Measurements from ENCODE around the gene IGSF9B. TPM values are rescaled to one million over a fixed set of nuclear protein-coding genes. Genes with fewer than 3 reads are reported as not detected.

The IGSF9B gene
- total RNA-seq, 1 experiment from 2014 or later = 2.2 TPM

DNA sequence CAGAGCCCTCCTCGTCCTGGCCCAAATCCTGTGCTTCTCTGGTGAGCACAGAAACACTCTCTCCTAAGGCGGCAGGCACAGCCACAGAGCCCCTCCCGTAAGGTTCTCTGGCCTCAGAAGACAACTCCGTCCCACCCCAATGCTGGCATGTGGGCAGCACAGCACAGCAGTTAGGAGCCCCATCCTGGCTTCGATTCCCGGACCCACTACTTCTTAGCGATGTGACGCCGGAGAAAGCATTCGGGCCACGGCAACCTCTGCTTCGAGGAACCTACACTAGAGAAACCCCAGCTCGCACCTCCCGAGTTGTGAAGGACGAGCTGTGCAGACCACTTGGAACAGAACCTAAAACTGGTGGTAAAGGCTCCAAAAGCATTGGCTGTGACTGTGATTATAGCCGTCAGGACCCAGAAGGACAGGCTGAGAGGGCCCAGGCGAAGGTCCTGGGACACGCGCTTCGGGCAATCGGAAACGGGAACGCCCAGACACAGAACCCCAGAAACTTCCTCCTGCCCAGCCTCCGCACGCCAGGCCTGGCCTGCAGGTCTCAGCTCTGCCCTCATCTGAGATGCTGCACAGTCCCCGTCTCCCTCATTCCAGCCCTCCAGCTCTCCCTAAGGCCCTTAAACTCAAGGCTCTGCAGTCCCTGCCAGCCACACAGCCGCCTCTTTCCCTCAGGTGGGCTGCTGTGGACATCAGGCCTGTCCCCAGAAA lies 26.6 kb downstream of the IGSF9B start:
- ChIA-PET POLR2A (no interaction called here), CTCF (interaction anchor here (0.7 to 1.0 kb wide), 2 partner anchors 51 to 115 kb away, joined by 3 to 4 read pairs; no protein-coding TSS in a partner anchor)
- intact Hi-C loops (cut with micrococcal nuclease; ENCODE audit: unreplicated experiment) = no loop called here
- TF ChIP-seq SIN3A (IDR thresholded peaks at IDR 0.05; ENCODE audit: borderline replicate concordance, insufficient read depth, low read depth, low read length) (no peak), TCF7L2 (IDR thresholded peaks at IDR 0.05; ENCODE audit: low read depth, low read length) (no peak), POLR2AphosphoS5 (IDR thresholded peaks at IDR 0.05; ENCODE audit: low read depth, low read length) (no peak)
- TF ChIP-seq, protein P1, sequence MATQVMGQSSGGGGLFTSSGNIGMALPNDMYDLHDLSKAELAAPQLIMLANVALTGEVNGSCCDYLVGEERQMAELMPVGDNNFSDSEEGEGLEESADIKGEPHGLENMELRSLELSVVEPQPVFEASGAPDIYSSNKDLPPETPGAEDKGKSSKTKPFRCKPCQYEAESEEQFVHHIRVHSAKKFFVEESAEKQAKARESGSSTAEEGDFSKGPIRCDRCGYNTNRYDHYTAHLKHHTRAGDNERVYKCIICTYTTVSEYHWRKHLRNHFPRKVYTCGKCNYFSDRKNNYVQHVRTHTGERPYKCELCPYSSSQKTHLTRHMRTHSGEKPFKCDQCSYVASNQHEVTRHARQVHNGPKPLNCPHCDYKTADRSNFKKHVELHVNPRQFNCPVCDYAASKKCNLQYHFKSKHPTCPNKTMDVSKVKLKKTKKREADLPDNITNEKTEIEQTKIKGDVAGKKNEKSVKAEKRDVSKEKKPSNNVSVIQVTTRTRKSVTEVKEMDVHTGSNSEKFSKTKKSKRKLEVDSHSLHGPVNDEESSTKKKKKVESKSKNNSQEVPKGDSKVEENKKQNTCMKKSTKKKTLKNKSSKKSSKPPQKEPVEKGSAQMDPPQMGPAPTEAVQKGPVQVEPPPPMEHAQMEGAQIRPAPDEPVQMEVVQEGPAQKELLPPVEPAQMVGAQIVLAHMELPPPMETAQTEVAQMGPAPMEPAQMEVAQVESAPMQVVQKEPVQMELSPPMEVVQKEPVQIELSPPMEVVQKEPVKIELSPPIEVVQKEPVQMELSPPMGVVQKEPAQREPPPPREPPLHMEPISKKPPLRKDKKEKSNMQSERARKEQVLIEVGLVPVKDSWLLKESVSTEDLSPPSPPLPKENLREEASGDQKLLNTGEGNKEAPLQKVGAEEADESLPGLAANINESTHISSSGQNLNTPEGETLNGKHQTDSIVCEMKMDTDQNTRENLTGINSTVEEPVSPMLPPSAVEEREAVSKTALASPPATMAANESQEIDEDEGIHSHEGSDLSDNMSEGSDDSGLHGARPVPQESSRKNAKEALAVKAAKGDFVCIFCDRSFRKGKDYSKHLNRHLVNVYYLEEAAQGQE (IDR thresholded peaks at IDR 0.05; ENCODE audit: insufficient read depth in 1 of 2, low read depth in 2 of 2, low read length in 1 of 2) = no peak
- TF ChIP-seq, protein P2, sequence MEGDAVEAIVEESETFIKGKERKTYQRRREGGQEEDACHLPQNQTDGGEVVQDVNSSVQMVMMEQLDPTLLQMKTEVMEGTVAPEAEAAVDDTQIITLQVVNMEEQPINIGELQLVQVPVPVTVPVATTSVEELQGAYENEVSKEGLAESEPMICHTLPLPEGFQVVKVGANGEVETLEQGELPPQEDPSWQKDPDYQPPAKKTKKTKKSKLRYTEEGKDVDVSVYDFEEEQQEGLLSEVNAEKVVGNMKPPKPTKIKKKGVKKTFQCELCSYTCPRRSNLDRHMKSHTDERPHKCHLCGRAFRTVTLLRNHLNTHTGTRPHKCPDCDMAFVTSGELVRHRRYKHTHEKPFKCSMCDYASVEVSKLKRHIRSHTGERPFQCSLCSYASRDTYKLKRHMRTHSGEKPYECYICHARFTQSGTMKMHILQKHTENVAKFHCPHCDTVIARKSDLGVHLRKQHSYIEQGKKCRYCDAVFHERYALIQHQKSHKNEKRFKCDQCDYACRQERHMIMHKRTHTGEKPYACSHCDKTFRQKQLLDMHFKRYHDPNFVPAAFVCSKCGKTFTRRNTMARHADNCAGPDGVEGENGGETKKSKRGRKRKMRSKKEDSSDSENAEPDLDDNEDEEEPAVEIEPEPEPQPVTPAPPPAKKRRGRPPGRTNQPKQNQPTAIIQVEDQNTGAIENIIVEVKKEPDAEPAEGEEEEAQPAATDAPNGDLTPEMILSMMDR (IDR thresholded peaks at IDR 0.05) = no peak
- Histone ChIP-seq H3K9me3 (ENCODE audit: control insufficient read depth, insufficient read depth, low read depth, low read length) (no peaks in the 10 kb centered on the region), H3K27me3 (ENCODE audit: control insufficient read depth, insufficient read depth, low read length) (no peaks in the 10 kb centered on the region), H3K36me3 (ENCODE audit: control insufficient read depth, insufficient read depth, low read length) (no peaks in the 10 kb centered on the region), H3K4me3 (ENCODE audit: low read depth in 2 of 2, low read length in 2 of 2) (no peak overlapping the region), H3K4me1 (ENCODE audit: control insufficient read depth, insufficient read depth, low read length) (peaks cover 4% of the 10 kb centered on the region), H3K27ac (ENCODE audit: low read length) (no peak overlapping the region)
- in situ Hi-C loops (cut with HindIII; ENCODE audit: low pct_unique_long_range_greater_than_20kb, low sequenced_read_pairs) = no loop called here
- BruUV-seq (replicated peaks) = no TSS peak
- ATAC-seq (peak; percentile 21; the same call in 1 of the 2 replicates), DNase-seq (ENCODE audit: low read depth, low spot score) (no peak)

DNA sequence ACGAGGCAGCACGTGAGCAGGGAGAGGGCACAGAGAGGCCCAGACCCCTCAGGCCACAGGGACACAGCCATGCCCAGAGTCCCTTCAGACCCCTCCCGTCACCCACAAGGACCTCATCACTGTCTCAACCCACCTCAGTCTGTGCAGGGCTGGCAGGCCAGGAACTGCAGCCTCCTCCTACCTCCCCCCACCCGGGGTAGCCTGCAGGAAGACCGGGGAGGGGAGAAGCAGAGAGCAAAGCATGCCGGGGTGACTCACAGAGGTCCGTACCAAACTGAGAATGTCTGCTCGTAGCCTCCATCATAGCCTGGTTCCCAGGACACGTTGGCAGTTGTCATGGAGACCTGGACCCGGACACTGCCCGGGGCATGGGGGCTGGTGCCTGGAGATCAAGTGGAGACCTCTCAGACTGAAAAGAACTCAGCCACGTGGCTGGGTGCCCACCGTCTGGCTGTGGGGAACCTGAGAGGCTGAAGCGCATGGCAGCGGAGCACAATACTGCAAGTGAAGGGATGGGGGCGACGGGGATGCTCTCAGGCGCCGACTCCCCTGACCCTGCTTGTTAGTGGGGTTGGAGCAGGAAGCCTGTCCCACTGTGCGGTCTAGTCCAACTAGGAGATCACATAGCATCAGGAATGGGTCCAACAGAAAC lies 27.2 kb downstream of the IGSF9B start:
- no peak for TF ChIP-seq POLR2AphosphoS5 (IDR thresholded peaks at IDR 0.05; ENCODE audit: low read depth, low read length)
- TF ChIP-seq TCF7L2 (IDR thresholded peaks at IDR 0.05; ENCODE audit: low read depth, low read length) = no peak
- no peak for TF ChIP-seq SIN3A (IDR thresholded peaks at IDR 0.05; ENCODE audit: borderline replicate concordance, insufficient read depth, low read depth, low read length)
- Histone ChIP-seq H3K36me3 (ENCODE audit: control insufficient read depth, insufficient read depth, low read length) (no peaks in the 10 kb centered on the region), H3K27ac (ENCODE audit: low read length) (no peak overlapping the region), H3K4me3 (ENCODE audit: low read depth in 2 of 2, low read length in 2 of 2) (no peak overlapping the region), H3K4me1 (ENCODE audit: control insufficient read depth, insufficient read depth, low read length) (peaks cover 4% of the 10 kb centered on the region), H3K9me3 (ENCODE audit: control insufficient read depth, insufficient read depth, low read depth, low read length) (no peaks in the 10 kb centered on the region), H3K27me3 (ENCODE audit: control insufficient read depth, insufficient read depth, low read length) (no peaks in the 10 kb centered on the region)
- CTCF ChIA-PET = no interaction called here
- DNase-seq (ENCODE audit: low read depth, low spot score) = no peak
- ATAC-seq = no peak
- POLR2A ChIA-PET = no interaction called here
- in situ Hi-C loops (cut with HindIII; ENCODE audit: low pct_unique_long_range_greater_than_20kb, low sequenced_read_pairs) = no loop called here
- intact Hi-C loops (cut with micrococcal nuclease; ENCODE audit: unreplicated experiment) = no loop called here
- BruUV-seq (replicated peaks) = no TSS peak

Measured in Panc1 (cell line).